ENCODE measurements around the gene MAP2K3. TPM values are rescaled to one million over a fixed set of nuclear protein-coding genes. Genes with fewer than 3 reads are reported as not detected.

The MAP2K3 gene
- total RNA-seq, 4 donors from 2014 or later, result 15.5 to 23.4 (median 21.3) TPM

DNA sequence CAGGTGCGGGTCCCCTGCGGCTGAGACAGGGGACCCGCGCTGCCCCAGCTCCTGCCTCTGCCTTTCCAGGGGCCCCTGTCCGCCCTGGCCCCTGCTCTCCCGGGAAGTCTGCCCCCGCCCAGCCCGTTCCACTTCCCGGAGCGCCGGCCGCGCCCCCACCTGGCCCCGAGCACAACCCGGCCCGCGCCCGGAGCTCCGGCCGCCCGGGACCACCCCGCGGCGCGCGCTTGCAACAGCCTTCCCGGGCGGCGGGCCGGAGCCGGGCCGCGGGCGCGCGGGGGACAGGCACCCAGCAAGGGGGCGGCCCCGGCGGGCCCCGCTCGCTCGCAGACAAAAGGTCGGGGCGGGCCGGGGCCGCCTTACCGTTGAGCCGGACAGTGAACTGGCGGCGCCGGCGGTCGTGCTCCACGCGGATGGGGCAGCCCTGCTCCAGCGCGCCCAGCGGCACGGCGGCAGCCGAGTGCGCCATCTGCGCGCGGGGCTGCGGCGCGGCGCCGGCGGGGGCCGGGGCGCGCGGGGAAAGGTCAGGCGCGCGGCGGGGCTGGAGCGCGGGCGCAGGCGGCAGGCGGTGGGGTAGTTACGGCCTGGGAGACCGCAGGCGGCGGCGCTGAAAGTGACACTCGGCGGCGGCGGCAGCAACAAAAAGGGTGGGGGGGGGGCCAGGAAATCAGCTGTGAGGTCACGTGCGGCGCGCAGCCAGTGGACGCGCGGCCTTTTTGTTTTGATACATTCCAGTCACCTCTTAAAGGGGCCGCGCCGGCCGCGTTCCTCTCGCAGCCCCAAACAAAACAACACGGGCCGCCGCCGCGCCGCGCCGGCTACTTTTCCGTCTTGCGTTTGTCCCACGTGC is 31.5 kb upstream of the MAP2K3 start, which contains the start of gene NATD1:
NATD1 (minus strand) TSS at position 615 of the 850 bp plus-strand sequence; CDS start at position 469, 146 bp downstream.
- H3K9me3 ChIP-seq, result no peaks in the 10 kb centered on the region
- DNase-seq, result peak; percentile 93 to 94
- intact Hi-C loops (cut with DNase I), result loop anchor here (5.0 to 10.0 kb wide), 2 partner anchors 56 to 128 kb away; partner anchors contain the start of gene DHRS7B
- no peaks in the 10 kb centered on the region for H3K36me3 ChIP-seq
- peak within 1 kb of the TSS; percentile 7 to 70 (median 45) for H3K4me3 ChIP-seq (replicated peaks in 1 of 3)
- H3K27ac ChIP-seq, result peak within 1 kb of the TSS; percentile 66 to 84 (median 83)
- H3K27me3 ChIP-seq, result no peaks in the 10 kb centered on the region
- 0% methylated on average over 17 of the region's 117 CpGs for WGBS, 2 donors
- H3K4me1 ChIP-seq, result peaks cover 28 to 49% of the 10 kb centered on the region in 2 donors
- peak; percentile 40 to 82 for TF ChIP-seq POLR2A (IDR thresholded peaks at IDR 0.05)
- TF ChIP-seq, protein P1, sequence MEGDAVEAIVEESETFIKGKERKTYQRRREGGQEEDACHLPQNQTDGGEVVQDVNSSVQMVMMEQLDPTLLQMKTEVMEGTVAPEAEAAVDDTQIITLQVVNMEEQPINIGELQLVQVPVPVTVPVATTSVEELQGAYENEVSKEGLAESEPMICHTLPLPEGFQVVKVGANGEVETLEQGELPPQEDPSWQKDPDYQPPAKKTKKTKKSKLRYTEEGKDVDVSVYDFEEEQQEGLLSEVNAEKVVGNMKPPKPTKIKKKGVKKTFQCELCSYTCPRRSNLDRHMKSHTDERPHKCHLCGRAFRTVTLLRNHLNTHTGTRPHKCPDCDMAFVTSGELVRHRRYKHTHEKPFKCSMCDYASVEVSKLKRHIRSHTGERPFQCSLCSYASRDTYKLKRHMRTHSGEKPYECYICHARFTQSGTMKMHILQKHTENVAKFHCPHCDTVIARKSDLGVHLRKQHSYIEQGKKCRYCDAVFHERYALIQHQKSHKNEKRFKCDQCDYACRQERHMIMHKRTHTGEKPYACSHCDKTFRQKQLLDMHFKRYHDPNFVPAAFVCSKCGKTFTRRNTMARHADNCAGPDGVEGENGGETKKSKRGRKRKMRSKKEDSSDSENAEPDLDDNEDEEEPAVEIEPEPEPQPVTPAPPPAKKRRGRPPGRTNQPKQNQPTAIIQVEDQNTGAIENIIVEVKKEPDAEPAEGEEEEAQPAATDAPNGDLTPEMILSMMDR (IDR thresholded peaks at IDR 0.05), result no peak

DNA sequence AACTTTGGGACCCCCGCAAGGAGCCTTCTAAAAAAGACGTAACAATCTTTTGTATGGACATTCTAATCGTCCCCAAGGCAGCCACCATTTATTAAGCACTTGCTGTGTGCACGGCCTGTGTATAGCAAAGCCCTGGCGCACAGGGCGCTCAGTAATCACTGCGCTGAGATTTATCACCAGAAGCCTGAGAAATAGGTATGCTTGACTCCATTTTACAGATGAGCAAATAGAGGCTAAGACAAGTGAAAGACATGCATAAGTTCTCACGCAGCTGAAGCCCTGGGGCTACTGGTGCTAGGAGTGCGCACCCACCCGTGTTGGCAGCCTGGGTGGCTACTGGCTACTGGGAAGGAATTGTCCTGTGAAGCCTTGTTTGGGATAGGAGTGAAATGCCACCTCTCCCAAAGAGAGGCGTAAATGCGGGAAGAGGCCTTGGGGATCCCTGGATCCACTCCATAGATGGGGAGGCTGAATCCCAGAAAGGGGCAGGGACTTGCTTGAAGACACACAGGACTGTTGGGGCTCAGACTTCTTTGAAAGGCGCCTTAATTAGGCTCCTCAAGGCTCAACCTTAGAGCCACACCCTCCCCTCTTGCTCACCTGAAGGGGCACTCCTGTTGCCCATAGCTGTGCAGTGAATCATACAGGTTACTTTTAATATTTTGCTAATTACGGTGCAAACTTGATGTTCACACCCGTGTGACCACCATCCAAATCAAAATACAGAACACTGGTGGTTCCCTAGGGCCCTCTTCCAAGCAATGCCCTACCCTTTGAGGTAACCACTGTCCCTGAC is 30.7 kb upstream of the MAP2K3 start:
- intact Hi-C loops (cut with DNase I), result loop anchor here (5.0 to 10.0 kb wide), 2 partner anchors 57 to 129 kb away; partner anchors contain the start of gene DHRS7B
- TF ChIP-seq POLR2A (IDR thresholded peaks at IDR 0.05), result no peak
- TF ChIP-seq, protein P1 (IDR thresholded peaks at IDR 0.05), result no peak
- peaks cover 28 to 49% of the 10 kb centered on the region in 2 donors for H3K4me1 ChIP-seq
- 48 to 49% methylated on average over 14 to 15 of the region's 15 CpGs for WGBS, 2 donors
- no peak for DNase-seq
- no peaks in the 10 kb centered on the region for H3K27me3 ChIP-seq
- peak overlapping the region in 1 of 3 donors; percentile 70 for H3K4me3 ChIP-seq (replicated peaks in 1 of 3)
- peak overlapping the region; percentile 66 to 84 (median 83) for H3K27ac ChIP-seq
- no peaks in the 10 kb centered on the region for H3K36me3 ChIP-seq
- H3K9me3 ChIP-seq, result no peaks in the 10 kb centered on the region

GRCh38 chr17:21258593-21258992 is 25.9 kb upstream of the MAP2K3 start:
- Histone ChIP-seq H3K27me3 (no peaks in the 10 kb centered on the region), H3K27ac (no peak overlapping the region), H3K9me3 (no peaks in the 10 kb centered on the region), H3K4me1 (peaks cover 9 to 42% of the 10 kb centered on the region in 2 donors), H3K36me3 (no peaks in the 10 kb centered on the region), H3K4me3 (replicated peaks in 1 of 3) (no peak overlapping the region)
- intact Hi-C loops (cut with DNase I), result loop anchor here (10.0 kb wide), 1 partner anchor 134 kb away; the partner anchor contains the start of gene DHRS7B
- DNase-seq, result no peak
- 94% methylated on average over 7 of the region's 7 CpGs for WGBS, 2 donors
- TF ChIP-seq POLR2A (IDR thresholded peaks at IDR 0.05), result no peak
- TF ChIP-seq, protein P1 (IDR thresholded peaks at IDR 0.05), result no peak

DNA sequence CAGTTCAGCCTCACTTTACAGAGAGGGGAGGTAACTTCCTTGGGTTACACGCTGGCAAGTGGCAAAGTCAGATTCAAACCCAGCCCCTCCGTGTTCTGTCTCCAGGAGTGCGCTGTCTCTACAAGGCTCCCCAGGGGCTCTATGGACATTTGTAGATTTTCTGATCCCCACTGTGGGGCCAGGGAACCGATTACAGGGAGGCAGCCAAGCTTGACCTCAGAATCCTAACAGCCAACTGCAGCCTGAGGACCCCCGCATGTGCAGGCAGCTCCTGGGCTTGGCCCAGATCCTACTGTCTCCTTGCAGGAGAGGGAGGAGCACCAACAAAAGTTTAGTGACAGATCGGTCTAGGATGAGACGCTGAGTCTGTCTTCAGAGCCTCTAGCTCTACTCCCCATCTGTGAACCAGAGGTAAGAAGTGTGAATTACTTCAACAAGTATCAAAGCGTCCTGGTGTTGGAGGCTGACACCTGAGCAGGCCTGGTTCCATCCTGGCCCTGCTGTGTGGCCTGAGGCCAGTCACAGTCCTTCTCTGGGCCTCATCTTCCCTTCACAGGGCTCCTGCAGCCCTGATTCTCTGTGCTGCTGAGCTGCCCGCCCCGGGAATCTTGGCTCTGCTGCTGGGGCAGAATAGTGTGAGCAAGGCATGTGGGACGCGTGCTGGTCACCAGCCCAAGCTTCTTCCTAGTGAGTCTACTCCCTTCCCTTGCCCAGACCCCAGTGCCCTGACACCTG is 22.1 kb upstream of the MAP2K3 start:
- peaks cover 0 to 18% of the 10 kb centered on the region in 2 donors for H3K4me1 ChIP-seq
- no peak overlapping the region for H3K4me3 ChIP-seq (replicated peaks in 1 of 3)
- WGBS, 2 donors, result 83 to 91% methylated on average over 11 to 12 of the region's 12 CpGs
- no peak for TF ChIP-seq POLR2A (IDR thresholded peaks at IDR 0.05)
- TF ChIP-seq, protein P1 (IDR thresholded peaks at IDR 0.05), result no peak
- intact Hi-C loops (cut with DNase I), result no loop called here
- no peaks in the 10 kb centered on the region for H3K36me3 ChIP-seq
- no peaks in the 10 kb centered on the region for H3K9me3 ChIP-seq
- H3K27me3 ChIP-seq, result no peaks in the 10 kb centered on the region
- H3K27ac ChIP-seq, result no peak overlapping the region
- no peak for DNase-seq
